Fibroblast of lung (primary cell): ENCODE results near the gene RRAGD. TPM values are rescaled to one million over a fixed set of nuclear protein-coding genes. Genes with fewer than 3 reads are reported as not detected.
A peak's percentile ranks its signal among the peaks of the same experiment; 100 is the strongest.

Experiments used
- DNase-seq, 2 donors: peaks; one replicate each; pipeline versions ENCODE4 v3.0.0 to v3.0.0-alpha.2; 2010; ENCODE audit warnings: low read depth in 2 of 2
- H2AFZ ChIP-seq: 2 replicates; pipeline ENCODE4 v1.5.1; 2012; ENCODE audit warnings: low read length, control low read depth, inconsistent platforms
- H3K27ac ChIP-seq: 2 replicates; pipeline ENCODE4 v1.5.1; 2011; ENCODE audit warnings: low read length, control low read depth; ENCODE audit not compliant: insufficient read depth
- H3K27me3 ChIP-seq: 2 replicates; pipeline ENCODE4 v1.5.1; 2011; ENCODE audit warnings: mild to moderate bottlenecking, low read length; ENCODE audit not compliant: control insufficient read depth, insufficient read depth
- H3K36me3 ChIP-seq: 2 replicates; pipeline ENCODE4 v1.5.1; 2011; ENCODE audit warnings: low read length; ENCODE audit not compliant: control insufficient read depth, insufficient read depth
- H3K4me1 ChIP-seq: 2 replicates; pipeline ENCODE4 v1.5.1; 2011; ENCODE audit warnings: low read length; ENCODE audit not compliant: control insufficient read depth, insufficient read depth; ENCODE audit errors: extremely low read depth
- H3K4me2 ChIP-seq: 2 replicates; pipeline ENCODE4 v1.5.1; 2011; ENCODE audit warnings: low read length, control low read depth; ENCODE audit not compliant: insufficient read depth; ENCODE audit errors: extremely low read depth
- H3K4me3 ChIP-seq, 4 experiments: fragments of 200-600 bp in 1 of 4; sonication (generic) in 1 of 4; replicated peaks in 1 of 4; 2 replicates each; pipeline ENCODE4 v1.5.1; 2011 to 2016; ENCODE audit warnings: low read length in 4 of 4, low read depth in 3 of 4, mild to moderate bottlenecking in 3 of 4, control low read depth in 2 of 4, inconsistent platforms in 1 of 4, mixed read lengths in 1 of 4; ENCODE audit not compliant: insufficient read depth in 1 of 4; ENCODE audit errors: control extremely low read depth in 1 of 4
- H3K79me2 ChIP-seq: 2 replicates; pipeline ENCODE4 v1.5.1; 2012; ENCODE audit warnings: mild to moderate bottlenecking, low read length, inconsistent platforms; ENCODE audit not compliant: control insufficient read depth, insufficient read depth
- H3K9ac ChIP-seq: 2 replicates; pipeline ENCODE4 v1.5.1; 2011; ENCODE audit warnings: mild to moderate bottlenecking, low read length, control low read depth; ENCODE audit not compliant: insufficient read depth
- H3K9me3 ChIP-seq: 2 replicates; pipeline ENCODE4 v1.5.1; 2012; ENCODE audit warnings: low read depth, low read length; ENCODE audit not compliant: control insufficient read depth, insufficient read depth
- H4K20me1 ChIP-seq: 2 replicates; pipeline ENCODE4 v1.5.1; 2011; ENCODE audit warnings: low read length; ENCODE audit not compliant: control insufficient read depth, insufficient read depth; ENCODE audit errors: extremely low read depth
- EZH2 ChIP-seq: IDR thresholded peaks from 2 replicates; pipeline ENCODE4 v1.5.1; 2012; ENCODE audit warnings: low read length, control low read depth, mild to moderate bottlenecking; ENCODE audit errors: missing control alignments
- polyA plus RNA-seq, 2 donors: library from polyadenylated mRNA; depleted of rRNA in 1 of 2; stranded (reverse) in 1 of 2; unstranded in 1 of 2; fragments of >200 nt; gene quantifications; 2 replicates each; pipeline ENCODE4 v1.2.1, GENCODE V29; 2011 to 2012; ENCODE audit warnings: missing spikeins in 1 of 2
- total RNA-seq: library from RNA; depleted of rRNA; stranded (reverse); fragments of >200 nt; gene quantifications from 2 replicates; pipeline ENCODE4 v1.2.1, GENCODE V29; 2014
- TF ChIP-seq, protein P1 (sequence below), 2 donors: IDR thresholded peaks in 1 of 2; conservative IDR thresholded peaks in 1 of 2; 1 replicate in 1 of 2; 2 replicates in 1 of 2; pipeline ENCODE4 v1.5.1; 2011 to 2012; ENCODE audit warnings: low read length in 2 of 2, control low read depth in 1 of 2, inconsistent platforms in 1 of 2, low read depth in 1 of 2, mild to moderate bottlenecking in 1 of 2

The RRAGD gene
- total and polyA plus RNA-seq, 2 donors (not counting 1 experiment from before 2014, with no cell fraction given): 0.07 to 1.8 TPM

GRCh38 chr6:89348372-89348771 lies 63.7 kb downstream of the RRAGD start:
- H3K4me2 ChIP-seq: no peak overlapping the region
- TF ChIP-seq, protein P1, sequence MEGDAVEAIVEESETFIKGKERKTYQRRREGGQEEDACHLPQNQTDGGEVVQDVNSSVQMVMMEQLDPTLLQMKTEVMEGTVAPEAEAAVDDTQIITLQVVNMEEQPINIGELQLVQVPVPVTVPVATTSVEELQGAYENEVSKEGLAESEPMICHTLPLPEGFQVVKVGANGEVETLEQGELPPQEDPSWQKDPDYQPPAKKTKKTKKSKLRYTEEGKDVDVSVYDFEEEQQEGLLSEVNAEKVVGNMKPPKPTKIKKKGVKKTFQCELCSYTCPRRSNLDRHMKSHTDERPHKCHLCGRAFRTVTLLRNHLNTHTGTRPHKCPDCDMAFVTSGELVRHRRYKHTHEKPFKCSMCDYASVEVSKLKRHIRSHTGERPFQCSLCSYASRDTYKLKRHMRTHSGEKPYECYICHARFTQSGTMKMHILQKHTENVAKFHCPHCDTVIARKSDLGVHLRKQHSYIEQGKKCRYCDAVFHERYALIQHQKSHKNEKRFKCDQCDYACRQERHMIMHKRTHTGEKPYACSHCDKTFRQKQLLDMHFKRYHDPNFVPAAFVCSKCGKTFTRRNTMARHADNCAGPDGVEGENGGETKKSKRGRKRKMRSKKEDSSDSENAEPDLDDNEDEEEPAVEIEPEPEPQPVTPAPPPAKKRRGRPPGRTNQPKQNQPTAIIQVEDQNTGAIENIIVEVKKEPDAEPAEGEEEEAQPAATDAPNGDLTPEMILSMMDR (conservative IDR thresholded peaks at IDR 0.05 in 1 of 2, IDR thresholded peaks at IDR 0.05 in 1 of 2; ENCODE audit: low read depth in 1 of 2, low read length in 2 of 2): no peak
- TF ChIP-seq EZH2: no peak
- H3K79me2 ChIP-seq: peaks cover 74% of the 10 kb centered on the region
- no peak overlapping the region for H3K9ac ChIP-seq
- H3K9me3 ChIP-seq: no peaks in the 10 kb centered on the region
- DNase-seq: peak in 1 of 2 donors; percentile 79
- no peaks in the 10 kb centered on the region for H3K27me3 ChIP-seq
- no peaks in the 10 kb centered on the region for H4K20me1 ChIP-seq
- no peaks in the 10 kb centered on the region for H3K36me3 ChIP-seq
- H3K4me1 ChIP-seq: no peaks in the 10 kb centered on the region
- H3K4me3 ChIP-seq: no peak overlapping the region
- H3K27ac ChIP-seq: no peak overlapping the region
- H2AFZ ChIP-seq: no peak overlapping the region

GRCh38 chr6:89347825-89348224 lies 64.2 kb downstream of the RRAGD start:
- H3K36me3 ChIP-seq: no peaks in the 10 kb centered on the region
- H3K4me1 ChIP-seq: no peaks in the 10 kb centered on the region
- peak; percentile 25 to 47 for DNase-seq
- no peak overlapping the region for H3K4me3 ChIP-seq
- H2AFZ ChIP-seq: no peak overlapping the region
- TF ChIP-seq, protein P1 (conservative IDR thresholded peaks at IDR 0.05 in 1 of 2, IDR thresholded peaks at IDR 0.05 in 1 of 2; ENCODE audit: low read depth in 1 of 2, low read length in 2 of 2): no peak
- no peaks in the 10 kb centered on the region for H4K20me1 ChIP-seq
- no peak overlapping the region for H3K9ac ChIP-seq
- H3K27ac ChIP-seq: no peak overlapping the region
- peaks cover 75% of the 10 kb centered on the region for H3K79me2 ChIP-seq
- H3K27me3 ChIP-seq: no peaks in the 10 kb centered on the region
- H3K4me2 ChIP-seq: no peak overlapping the region
- H3K9me3 ChIP-seq: no peaks in the 10 kb centered on the region

DNA sequence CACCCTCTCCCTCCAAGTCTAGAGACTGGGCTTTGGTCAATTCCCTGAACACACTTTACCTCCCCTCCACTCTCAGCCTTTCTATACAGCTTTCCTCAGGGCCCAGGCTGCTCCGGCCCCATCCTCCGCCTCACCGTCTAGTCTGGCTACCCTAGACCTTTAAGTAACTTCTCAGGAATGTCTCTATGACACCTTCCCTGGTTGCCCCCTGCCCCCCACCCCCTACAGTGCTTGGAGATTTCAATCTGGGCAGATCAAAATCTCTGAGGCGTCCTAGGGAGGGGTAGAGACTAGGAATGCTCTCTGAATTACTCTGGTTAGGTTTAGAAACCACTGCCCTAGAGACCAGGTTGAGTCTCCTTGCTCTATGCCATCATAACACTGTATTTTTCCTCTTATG lies 65.6 kb downstream of the RRAGD start:
- H3K36me3 ChIP-seq: no peaks in the 10 kb centered on the region
- DNase-seq: peak in 1 of 2 donors; percentile 42
- H3K79me2 ChIP-seq: peaks cover 65% of the 10 kb centered on the region
- no peaks in the 10 kb centered on the region for H4K20me1 ChIP-seq
- H2AFZ ChIP-seq: no peak overlapping the region
- H3K4me3 ChIP-seq: no peak overlapping the region
- no peaks in the 10 kb centered on the region for H3K4me1 ChIP-seq
- no peak overlapping the region for H3K9ac ChIP-seq
- no peak for TF ChIP-seq EZH2
- TF ChIP-seq, protein P1 (conservative IDR thresholded peaks at IDR 0.05 in 1 of 2, IDR thresholded peaks at IDR 0.05 in 1 of 2; ENCODE audit: low read depth in 1 of 2, low read length in 2 of 2): no peak
- no peak overlapping the region for H3K4me2 ChIP-seq
- H3K27me3 ChIP-seq: no peaks in the 10 kb centered on the region
- H3K9me3 ChIP-seq: no peaks in the 10 kb centered on the region
- no peak overlapping the region for H3K27ac ChIP-seq
